Upper lobe of left lung (tissue), 6 donors: ENCODE data around the gene PPP2R2D. TPM values are rescaled to one million over a fixed set of nuclear protein-coding genes. Genes with fewer than 3 reads are reported as not detected.
"Not testable (repeated sequence)": the region's sequence is repeated elsewhere in the genome, so short reads cannot be mapped to it uniquely, and the experiment has no call there.

Experiments used
- ATAC-seq, 2 donors: fragments of 200-7000 bp; cut with Tn5 transposase; one replicate each; pipeline ENCODE4 v1.9.1; 2022; ENCODE audit warnings: mild to moderate bottlenecking in 2 of 2, moderate library complexity in 2 of 2; ENCODE audit not compliant: low FRiP score in 2 of 2
- DNase-seq, 2 donors: peaks; one replicate each; pipeline ENCODE4 v3.0.0-alpha.2; 2019 to 2020
- H3K27ac ChIP-seq, 4 donors: fragments of 200-600 bp; sonication (generic); one replicate each; pipeline ENCODE4 v1.5.1; 2016 to 2019
- H3K27me3 ChIP-seq, 4 donors: fragments of 200-600 bp; sonication (generic); one replicate each; pipeline ENCODE4 v1.5.1; 2017 to 2019
- H3K36me3 ChIP-seq, 4 donors: fragments of 200-600 bp; sonication (generic); one replicate each; pipeline ENCODE4 v1.5.1; 2016 to 2019
- H3K4me1 ChIP-seq, 4 donors: fragments of 200-600 bp; sonication (generic); one replicate each; pipeline ENCODE4 v1.5.1; 2018 to 2019
- H3K4me3 ChIP-seq, 4 donors: fragments of 200-600 bp; sonication (generic); one replicate each; pipeline ENCODE4 v1.5.1; 2017 to 2019; ENCODE audit warnings: mild to moderate bottlenecking in 2 of 4, moderate library complexity in 1 of 4
- H3K9me3 ChIP-seq, 4 donors: fragments of 200-600 bp; sonication (generic); one replicate each; pipeline ENCODE4 v1.5.1; 2018 to 2019
- CTCF ChIP-seq, 6 experiments: fragments of 450-650 bp in 4 of 6; fragments of 200-600 bp in 2 of 6; sonication (generic) in 2 of 6; IDR thresholded peaks; one replicate each; pipeline ENCODE4 v1.5.1; 2016 to 2019; ENCODE audit warnings: antibody characterized with exemption in 6 of 6
- EP300 ChIP-seq, 4 donors: sonication (generic); formaldehyde crosslinking; IDR thresholded peaks; one replicate each; pipeline ENCODE4 v1.5.1; 2017; ENCODE audit warnings: antibody characterized with exemption in 4 of 4, control low read depth in 2 of 4
- POLR2A ChIP-seq, 4 donors: fragments of 450-650 bp; IDR thresholded peaks; one replicate each; pipeline ENCODE4 v1.5.1; 2016 to 2017; ENCODE audit warnings: antibody characterized with exemption in 4 of 4, mild to moderate bottlenecking in 2 of 4
- POLR2AphosphoS5 ChIP-seq, 2 donors: sonication (generic); formaldehyde crosslinking; IDR thresholded peaks; one replicate each; pipeline ENCODE4 v1.5.1; 2017; ENCODE audit warnings: antibody characterized with exemption in 2 of 2
- WGBS, 2 donors: methylation state at CpG; one replicate each; pipeline ENCODE4 v1.1.5; 2017 to 2018; 5-methylcytosine and 5-hydroxymethylcytosine counted together
- total RNA-seq, 6 donors: library from RNA; depleted of rRNA in 4 of 6; stranded (reverse); fragments of >200 nt in 4 of 6; gene quantifications; one replicate each; pipeline versions ENCODE4 v1.1.0 to v1.2.1, GENCODE V29; 2016 to 2021
- donor health status: DM: no; HTN: no; CAD: no; lungs with moderate emphysema.
- donor health status: DM: no; HTN: yes; CAD: no; lungs with severe emphysema.

PPP2R2D gene
- total RNA-seq, 6 donors from 2014 or later, result 20.5 to 60.8 (median 28.7) TPM

GRCh38 chr10:131882151-131882550 lies 18.7 kb upstream of the PPP2R2D start:
- 92 to 94% methylated on average over 6 to 8 of the region's 8 CpGs for WGBS, 2 donors
- no peak overlapping the region for H3K27ac ChIP-seq

GRCh38 chr10:131882590-131883451 lies 18.0 kb upstream of the PPP2R2D start:
- Histone ChIP-seq H3K27ac (no peak overlapping the region), H3K36me3 (no peaks in the 10 kb centered on the region), H3K9me3 (no peaks in the 10 kb centered on the region), H3K4me1 (peaks cover 0 to 7% (median 6%) of the 10 kb centered on the region in 4 donors), H3K27me3 (no peaks in the 10 kb centered on the region), H3K4me3 (no peak overlapping the region)
- no peak for TF ChIP-seq EP300 (IDR thresholded peaks at IDR 0.05)
- no peak for TF ChIP-seq POLR2A (IDR thresholded peaks at IDR 0.05)
- TF ChIP-seq CTCF (IDR thresholded peaks at IDR 0.05), result no peak
- TF ChIP-seq POLR2AphosphoS5 (IDR thresholded peaks at IDR 0.05), result no peak
- DNase-seq (no peak), ATAC-seq (peak in 1 of 2 donors; percentile 34)
- 81 to 84% methylated on average over 10 of the region's 10 CpGs for WGBS, 2 donors

More at GRCh38 chr10:131882151-131882550, 18.7 kb upstream of the PPP2R2D start:
- no peak for TF ChIP-seq POLR2AphosphoS5 (IDR thresholded peaks at IDR 0.05)
- TF ChIP-seq POLR2A (IDR thresholded peaks at IDR 0.05), result no peak
- TF ChIP-seq CTCF (IDR thresholded peaks at IDR 0.05), result no peak
- TF ChIP-seq EP300 (IDR thresholded peaks at IDR 0.05), result no peak
- Histone ChIP-seq H3K4me3 (no peak overlapping the region), H3K9me3 (no peaks in the 10 kb centered on the region), H3K4me1 (peaks cover 0 to 7% (median 6%) of the 10 kb centered on the region in 4 donors), H3K36me3 (no peaks in the 10 kb centered on the region), H3K27me3 (no peaks in the 10 kb centered on the region)
- DNase-seq (no peak), ATAC-seq (no peak)

GRCh38 chr10:131883621-131884393 lies 17.0 kb upstream of the PPP2R2D start:
- H3K27me3 ChIP-seq, H3K27ac ChIP-seq, ATAC-seq, DNase-seq, H3K36me3 ChIP-seq, H3K4me3 ChIP-seq, H3K4me1 ChIP-seq, H3K9me3 ChIP-seq: not testable (repeated sequence)
- 48 to 59% methylated on average over 2 to 7 of the region's 7 CpGs for WGBS, 2 donors

GRCh38 chr10:131885391-131886165 lies 15.2 kb upstream of the PPP2R2D start:
- Histone ChIP-seq H3K4me1 (peaks cover 0 to 7% (median 6%) of the 10 kb centered on the region in 4 donors), H3K9me3 (no peaks in the 10 kb centered on the region), H3K27me3 (peaks cover 0 to under 1% (median 0%) of the 10 kb centered on the region in 4 donors), H3K36me3 (no peaks in the 10 kb centered on the region), H3K27ac (no peak overlapping the region), H3K4me3 (no peak overlapping the region)
- ATAC-seq (peak; percentile 90 to 97), DNase-seq (peak; percentile 77 to 95)
- WGBS, 2 donors, result 19 to 58% methylated on average over 6 to 25 of the region's 25 CpGs
- TF ChIP-seq CTCF (IDR thresholded peaks at IDR 0.05) (peak; percentile 94 to 97 (median 96)), POLR2A (IDR thresholded peaks at IDR 0.05) (no peak)

GRCh38 chr10:131886237-131886636 lies 14.6 kb upstream of the PPP2R2D start:
- Histone ChIP-seq H3K4me1 (peaks cover 0 to 7% (median 6%) of the 10 kb centered on the region in 4 donors), H3K27ac (no peak overlapping the region), H3K9me3 (no peaks in the 10 kb centered on the region), H3K27me3 (peaks cover 0 to 5% (median 0%) of the 10 kb centered on the region in 4 donors), H3K36me3 (no peaks in the 10 kb centered on the region), H3K4me3 (no peak overlapping the region)
- ATAC-seq (no peak), DNase-seq (no peak)
- 76 to 84% methylated on average over 10 of the region's 10 CpGs for WGBS, 2 donors
- TF ChIP-seq POLR2A (IDR thresholded peaks at IDR 0.05) (no peak), POLR2AphosphoS5 (IDR thresholded peaks at IDR 0.05) (no peak), CTCF (IDR thresholded peaks at IDR 0.05) (no peak), EP300 (IDR thresholded peaks at IDR 0.05) (no peak)
